ENCODE results near the gene ZP3.

DNA sequence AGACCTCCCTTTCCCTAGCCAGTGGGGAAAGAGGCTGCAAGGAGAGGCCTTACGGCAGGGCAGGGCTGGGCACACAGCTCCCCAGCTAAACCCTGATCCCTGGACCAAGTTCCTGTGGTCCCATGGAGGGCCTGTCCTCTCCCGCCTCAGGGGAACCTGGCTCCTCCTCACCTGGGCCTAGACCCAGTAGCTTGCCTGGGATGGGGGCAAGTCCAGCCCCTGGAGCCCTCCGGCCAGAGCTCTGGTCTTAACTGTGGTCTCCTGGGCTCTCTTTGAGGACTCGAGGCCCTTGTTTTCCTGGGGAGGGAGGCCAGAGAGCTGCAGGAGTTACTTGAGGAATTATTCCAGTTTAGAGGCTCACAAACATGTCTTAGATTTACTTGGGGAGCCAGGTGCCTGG lies 1.5 kb downstream of the ZP3 start:
- TF ChIP-seq, protein P1, sequence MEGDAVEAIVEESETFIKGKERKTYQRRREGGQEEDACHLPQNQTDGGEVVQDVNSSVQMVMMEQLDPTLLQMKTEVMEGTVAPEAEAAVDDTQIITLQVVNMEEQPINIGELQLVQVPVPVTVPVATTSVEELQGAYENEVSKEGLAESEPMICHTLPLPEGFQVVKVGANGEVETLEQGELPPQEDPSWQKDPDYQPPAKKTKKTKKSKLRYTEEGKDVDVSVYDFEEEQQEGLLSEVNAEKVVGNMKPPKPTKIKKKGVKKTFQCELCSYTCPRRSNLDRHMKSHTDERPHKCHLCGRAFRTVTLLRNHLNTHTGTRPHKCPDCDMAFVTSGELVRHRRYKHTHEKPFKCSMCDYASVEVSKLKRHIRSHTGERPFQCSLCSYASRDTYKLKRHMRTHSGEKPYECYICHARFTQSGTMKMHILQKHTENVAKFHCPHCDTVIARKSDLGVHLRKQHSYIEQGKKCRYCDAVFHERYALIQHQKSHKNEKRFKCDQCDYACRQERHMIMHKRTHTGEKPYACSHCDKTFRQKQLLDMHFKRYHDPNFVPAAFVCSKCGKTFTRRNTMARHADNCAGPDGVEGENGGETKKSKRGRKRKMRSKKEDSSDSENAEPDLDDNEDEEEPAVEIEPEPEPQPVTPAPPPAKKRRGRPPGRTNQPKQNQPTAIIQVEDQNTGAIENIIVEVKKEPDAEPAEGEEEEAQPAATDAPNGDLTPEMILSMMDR (IDR thresholded peaks at IDR 0.05; ENCODE audit: low read depth, low read length, missing input control) = no peak
- TF ChIP-seq JUND (IDR thresholded peaks at IDR 0.05) (no peak), YY1 (IDR thresholded peaks at IDR 0.05) (no peak), EGR1 (IDR thresholded peaks at IDR 0.05; ENCODE audit: low read depth in 2 of 2) (no peak), GABPA (IDR thresholded peaks at IDR 0.05 in 1 of 2, conservative IDR thresholded peaks at IDR 0.05 in 1 of 2) (no peak), RXRA (IDR thresholded peaks at IDR 0.05) (no peak), SP1 (IDR thresholded peaks at IDR 0.05) (no peak), FOXA1 (IDR thresholded peaks at IDR 0.05) (no peak), HNF4A (conservative IDR thresholded peaks at IDR 0.05) (no peak)
- TF ChIP-seq, protein P2, sequence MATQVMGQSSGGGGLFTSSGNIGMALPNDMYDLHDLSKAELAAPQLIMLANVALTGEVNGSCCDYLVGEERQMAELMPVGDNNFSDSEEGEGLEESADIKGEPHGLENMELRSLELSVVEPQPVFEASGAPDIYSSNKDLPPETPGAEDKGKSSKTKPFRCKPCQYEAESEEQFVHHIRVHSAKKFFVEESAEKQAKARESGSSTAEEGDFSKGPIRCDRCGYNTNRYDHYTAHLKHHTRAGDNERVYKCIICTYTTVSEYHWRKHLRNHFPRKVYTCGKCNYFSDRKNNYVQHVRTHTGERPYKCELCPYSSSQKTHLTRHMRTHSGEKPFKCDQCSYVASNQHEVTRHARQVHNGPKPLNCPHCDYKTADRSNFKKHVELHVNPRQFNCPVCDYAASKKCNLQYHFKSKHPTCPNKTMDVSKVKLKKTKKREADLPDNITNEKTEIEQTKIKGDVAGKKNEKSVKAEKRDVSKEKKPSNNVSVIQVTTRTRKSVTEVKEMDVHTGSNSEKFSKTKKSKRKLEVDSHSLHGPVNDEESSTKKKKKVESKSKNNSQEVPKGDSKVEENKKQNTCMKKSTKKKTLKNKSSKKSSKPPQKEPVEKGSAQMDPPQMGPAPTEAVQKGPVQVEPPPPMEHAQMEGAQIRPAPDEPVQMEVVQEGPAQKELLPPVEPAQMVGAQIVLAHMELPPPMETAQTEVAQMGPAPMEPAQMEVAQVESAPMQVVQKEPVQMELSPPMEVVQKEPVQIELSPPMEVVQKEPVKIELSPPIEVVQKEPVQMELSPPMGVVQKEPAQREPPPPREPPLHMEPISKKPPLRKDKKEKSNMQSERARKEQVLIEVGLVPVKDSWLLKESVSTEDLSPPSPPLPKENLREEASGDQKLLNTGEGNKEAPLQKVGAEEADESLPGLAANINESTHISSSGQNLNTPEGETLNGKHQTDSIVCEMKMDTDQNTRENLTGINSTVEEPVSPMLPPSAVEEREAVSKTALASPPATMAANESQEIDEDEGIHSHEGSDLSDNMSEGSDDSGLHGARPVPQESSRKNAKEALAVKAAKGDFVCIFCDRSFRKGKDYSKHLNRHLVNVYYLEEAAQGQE (IDR thresholded peaks at IDR 0.05) = no peak
- TF ChIP-seq, protein P3, sequence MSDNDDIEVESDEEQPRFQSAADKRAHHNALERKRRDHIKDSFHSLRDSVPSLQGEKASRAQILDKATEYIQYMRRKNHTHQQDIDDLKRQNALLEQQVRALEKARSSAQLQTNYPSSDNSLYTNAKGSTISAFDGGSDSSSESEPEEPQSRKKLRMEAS (IDR thresholded peaks at IDR 0.05) = no peak
- TF ChIP-seq, protein P4, sequence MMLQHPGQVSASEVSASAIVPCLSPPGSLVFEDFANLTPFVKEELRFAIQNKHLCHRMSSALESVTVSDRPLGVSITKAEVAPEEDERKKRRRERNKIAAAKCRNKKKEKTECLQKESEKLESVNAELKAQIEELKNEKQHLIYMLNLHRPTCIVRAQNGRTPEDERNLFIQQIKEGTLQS (IDR thresholded peaks at IDR 0.05) = no peak
